HG02798 (cell line): ENCODE results near the gene ACKR3.

Source experiments
- ATAC-seq: cut with Tn5 transposase; IDR thresholded peaks from one replicate; pipeline ENCODE4 v1.9.1; 2021; ENCODE audit warnings: mild to moderate bottlenecking; ENCODE audit not compliant: unreplicated experiment, poor library complexity

ACKR3 gene

GRCh38 chr2:236625156-236625690 lies 55.6 kb downstream of the ACKR3 start:
- no peak for ATAC-seq

- no peak for ATAC-seq
Measured at GRCh38 chr2:236626391-236627150, 56.9 kb downstream of the ACKR3 start.

GRCh38 chr2:236627193-236627592 lies 57.6 kb downstream of the ACKR3 start:
- ATAC-seq: no peak

- ATAC-seq: no peak
Measured at GRCh38 chr2:236627841-236628240, 58.2 kb downstream of the ACKR3 start.

GRCh38 chr2:236628256-236628901 lies 58.8 kb downstream of the ACKR3 start:
- no peak for ATAC-seq

- ATAC-seq: no peak
Measured at GRCh38 chr2:236628981-236629605, 59.5 kb downstream of the ACKR3 start.

GRCh38 chr2:236629961-236630872 lies 60.6 kb downstream of the ACKR3 start:
- no peak for ATAC-seq

GRCh38 chr2:236631281-236631855 lies 61.7 kb downstream of the ACKR3 start:
- ATAC-seq: no peak

GRCh38 chr2:236631856-236632291 lies 62.2 kb downstream of the ACKR3 start:
- no peak for ATAC-seq
